GM21447 (cell line): ENCODE results near the gene CDC16.
"Not testable (repeated sequence)": the region's sequence is repeated elsewhere in the genome, so short reads cannot be mapped to it uniquely, and the experiment has no call there.

Experiments
- ATAC-seq: cut with Tn5 transposase; IDR thresholded peaks from one replicate; pipeline ENCODE4 v1.9.1; 2021; ENCODE audit not compliant: unreplicated experiment

CDC16 gene

GRCh38 chr13:114261328-114261965, 26.8 kb downstream of the CDC16 start:
- ATAC-seq = no peak

- ATAC-seq = no peak
Measured at GRCh38 chr13:114263578-114263977, 28.9 kb downstream of the CDC16 start.

GRCh38 chr13:114264313-114264712, 29.6 kb downstream of the CDC16 start:
- ATAC-seq = not testable (repeated sequence)

- no peak for ATAC-seq
Measured at GRCh38 chr13:114264886-114265611, 30.4 kb downstream of the CDC16 start.

GRCh38 chr13:114266241-114266640, 31.5 kb downstream of the CDC16 start:
- ATAC-seq = no peak

- no peak for ATAC-seq
Measured at GRCh38 chr13:114268344-114269280, 33.9 kb downstream of the CDC16 start.

GRCh38 chr13:114269281-114269770, 34.6 kb downstream of the CDC16 start:
- no peak for ATAC-seq

GRCh38 chr13:114272977-114273376, 38.3 kb downstream of the CDC16 start:
- ATAC-seq = no peak

GRCh38 chr13:114275304-114275703, 40.6 kb downstream of the CDC16 start:
- ATAC-seq = no peak

- ATAC-seq = no peak
Measured at GRCh38 chr13:114279146-114279545, 44.4 kb downstream of the CDC16 start.

- ATAC-seq = no peak
Measured at GRCh38 chr13:114279758-114280355, 45.2 kb downstream of the CDC16 start.

GRCh38 chr13:114281351-114282040, 46.8 kb downstream of the CDC16 start, which contains the start of gene UPF3A:
UPF3A (plus strand) TSS chr13:114281601; CDS start chr13:114281640, 39 bp downstream.
- peak; percentile 62 for ATAC-seq

- ATAC-seq = peak; percentile 49
Measured at GRCh38 chr13:114282041-114282670, 47.5 kb downstream of the CDC16 start.

GRCh38 chr13:114283576-114283975, 48.9 kb downstream of the CDC16 start:
- no peak for ATAC-seq

GRCh38 chr13:114284680-114285079, 50.0 kb downstream of the CDC16 start:
- no peak for ATAC-seq

GRCh38 chr13:114285166-114285808, 50.6 kb downstream of the CDC16 start:
- ATAC-seq = no peak

GRCh38 chr13:114286808-114287207, 52.1 kb downstream of the CDC16 start:
- ATAC-seq = no peak

- no peak for ATAC-seq
Measured at GRCh38 chr13:114288157-114288591, 53.5 kb downstream of the CDC16 start.

GRCh38 chr13:114296448-114296847, 61.8 kb downstream of the CDC16 start:
- no peak for ATAC-seq
